Liver (tissue), 3 donors: ENCODE measurements around the gene CHN2.

Source experiments
- CTCF ChIP-seq: fragments of 150-350 bp; IDR thresholded peaks from 2 replicates; pipeline ENCODE4 v1.5.1; 2017; ENCODE audit warnings: improper control_type of control experiment, low read depth, low read length; ENCODE audit not compliant: missing input control
- EGR1 ChIP-seq, 2 donors: IDR thresholded peaks; 2 replicates each; pipeline ENCODE4 v1.6.1; 2016 to 2018; ENCODE audit warnings: antibody characterized with exemption in 2 of 2, low read depth in 2 of 2
- FOXA1 ChIP-seq: IDR thresholded peaks from 2 replicates; pipeline ENCODE4 v1.6.1; 2016; ENCODE audit warnings: antibody characterized with exemption
- GABPA ChIP-seq, 2 donors: IDR thresholded peaks in 1 of 2; conservative IDR thresholded peaks in 1 of 2; 2 replicates each; pipeline ENCODE4 v1.6.1; 2016; ENCODE audit warnings: antibody characterized with exemption in 2 of 2, mild to moderate bottlenecking in 1 of 2, moderate library complexity in 1 of 2
- HNF4A ChIP-seq, 2 donors: conservative IDR thresholded peaks; 2 replicates each; pipeline ENCODE4 v1.6.1; 2016; ENCODE audit warnings: antibody characterized with exemption in 2 of 2, mild to moderate bottlenecking in 2 of 2
- MAX ChIP-seq: IDR thresholded peaks from 2 replicates; pipeline ENCODE4 v1.6.1; 2016; ENCODE audit warnings: antibody characterized with exemption
- RAD21 ChIP-seq, 2 donors: IDR thresholded peaks; 2 replicates each; pipeline ENCODE4 v1.6.1; 2016; ENCODE audit warnings: antibody characterized with exemption in 2 of 2, mild to moderate bottlenecking in 2 of 2
- SP1 ChIP-seq: IDR thresholded peaks from 2 replicates; pipeline ENCODE4 v1.6.1; 2018; ENCODE audit warnings: antibody characterized with exemption, mild to moderate bottlenecking
- YY1 ChIP-seq: IDR thresholded peaks from 2 replicates; pipeline ENCODE4 v1.6.1; 2016; ENCODE audit warnings: antibody characterized with exemption, mild to moderate bottlenecking
- TF ChIP-seq, protein P1 (sequence below): IDR thresholded peaks from 2 replicates; pipeline ENCODE4 v1.6.1; 2016; ENCODE audit warnings: antibody characterized with exemption, mild to moderate bottlenecking
- TF ChIP-seq, protein P2 (sequence below): IDR thresholded peaks from 2 replicates; pipeline ENCODE4 v1.6.1; 2016; ENCODE audit warnings: antibody characterized with exemption
- donor health status: healthy.
- donor health status: healthy.

DNA sequence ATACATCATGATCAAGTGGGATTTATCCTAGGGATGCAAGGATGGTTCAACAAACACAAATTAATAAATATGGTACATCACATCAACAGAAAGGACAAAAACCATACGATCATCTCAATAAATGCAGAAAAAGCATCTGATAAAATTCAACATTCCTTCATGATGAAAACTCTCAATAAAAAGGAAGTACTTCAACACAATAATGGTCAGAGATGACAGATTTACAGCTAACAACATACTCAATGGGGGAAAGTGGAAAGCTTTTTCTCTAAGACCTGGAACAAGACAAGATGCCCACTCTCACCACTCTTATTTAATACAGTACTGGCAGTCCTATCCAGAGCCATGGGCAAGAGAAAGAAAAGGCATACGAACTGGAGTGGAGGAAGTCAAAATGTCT lies 329.2 kb downstream of the CHN2 start:
- TF ChIP-seq CTCF = no peak
- no peak for TF ChIP-seq RAD21 (IDR thresholded peaks at IDR 0.05)
- no peak for TF ChIP-seq SP1
- TF ChIP-seq MAX = no peak
- no peak for TF ChIP-seq HNF4A (conservative IDR thresholded peaks at IDR 0.05)
- no peak for TF ChIP-seq GABPA (IDR thresholded peaks at IDR 0.05 in 1 of 2, conservative IDR thresholded peaks at IDR 0.05 in 1 of 2)
- TF ChIP-seq, protein P1, sequence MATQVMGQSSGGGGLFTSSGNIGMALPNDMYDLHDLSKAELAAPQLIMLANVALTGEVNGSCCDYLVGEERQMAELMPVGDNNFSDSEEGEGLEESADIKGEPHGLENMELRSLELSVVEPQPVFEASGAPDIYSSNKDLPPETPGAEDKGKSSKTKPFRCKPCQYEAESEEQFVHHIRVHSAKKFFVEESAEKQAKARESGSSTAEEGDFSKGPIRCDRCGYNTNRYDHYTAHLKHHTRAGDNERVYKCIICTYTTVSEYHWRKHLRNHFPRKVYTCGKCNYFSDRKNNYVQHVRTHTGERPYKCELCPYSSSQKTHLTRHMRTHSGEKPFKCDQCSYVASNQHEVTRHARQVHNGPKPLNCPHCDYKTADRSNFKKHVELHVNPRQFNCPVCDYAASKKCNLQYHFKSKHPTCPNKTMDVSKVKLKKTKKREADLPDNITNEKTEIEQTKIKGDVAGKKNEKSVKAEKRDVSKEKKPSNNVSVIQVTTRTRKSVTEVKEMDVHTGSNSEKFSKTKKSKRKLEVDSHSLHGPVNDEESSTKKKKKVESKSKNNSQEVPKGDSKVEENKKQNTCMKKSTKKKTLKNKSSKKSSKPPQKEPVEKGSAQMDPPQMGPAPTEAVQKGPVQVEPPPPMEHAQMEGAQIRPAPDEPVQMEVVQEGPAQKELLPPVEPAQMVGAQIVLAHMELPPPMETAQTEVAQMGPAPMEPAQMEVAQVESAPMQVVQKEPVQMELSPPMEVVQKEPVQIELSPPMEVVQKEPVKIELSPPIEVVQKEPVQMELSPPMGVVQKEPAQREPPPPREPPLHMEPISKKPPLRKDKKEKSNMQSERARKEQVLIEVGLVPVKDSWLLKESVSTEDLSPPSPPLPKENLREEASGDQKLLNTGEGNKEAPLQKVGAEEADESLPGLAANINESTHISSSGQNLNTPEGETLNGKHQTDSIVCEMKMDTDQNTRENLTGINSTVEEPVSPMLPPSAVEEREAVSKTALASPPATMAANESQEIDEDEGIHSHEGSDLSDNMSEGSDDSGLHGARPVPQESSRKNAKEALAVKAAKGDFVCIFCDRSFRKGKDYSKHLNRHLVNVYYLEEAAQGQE = no peak
- TF ChIP-seq, protein P2, sequence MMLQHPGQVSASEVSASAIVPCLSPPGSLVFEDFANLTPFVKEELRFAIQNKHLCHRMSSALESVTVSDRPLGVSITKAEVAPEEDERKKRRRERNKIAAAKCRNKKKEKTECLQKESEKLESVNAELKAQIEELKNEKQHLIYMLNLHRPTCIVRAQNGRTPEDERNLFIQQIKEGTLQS = no peak
- no peak for TF ChIP-seq EGR1 (IDR thresholded peaks at IDR 0.05; ENCODE audit: low read depth in 2 of 2)
- no peak for TF ChIP-seq FOXA1
- TF ChIP-seq YY1 = no peak
